AG09319 (cell line): ENCODE measurements around the gene ATP5IF1.
A peak's percentile ranks its signal among the peaks of the same experiment; 100 is the strongest.

Experiments
- DNase-seq: peaks from one replicate; pipeline ENCODE4 v3.0.0-alpha.2; 2010; ENCODE audit warnings: low read depth; ENCODE audit errors: extremely low read depth
- TF ChIP-seq, protein P1 (sequence below): IDR thresholded peaks from 2 replicates; pipeline ENCODE4 v1.5.1; 2011; ENCODE audit warnings: low read depth, mild to moderate bottlenecking, inconsistent platforms, low read length, moderate library complexity

ATP5IF1 gene

DNA sequence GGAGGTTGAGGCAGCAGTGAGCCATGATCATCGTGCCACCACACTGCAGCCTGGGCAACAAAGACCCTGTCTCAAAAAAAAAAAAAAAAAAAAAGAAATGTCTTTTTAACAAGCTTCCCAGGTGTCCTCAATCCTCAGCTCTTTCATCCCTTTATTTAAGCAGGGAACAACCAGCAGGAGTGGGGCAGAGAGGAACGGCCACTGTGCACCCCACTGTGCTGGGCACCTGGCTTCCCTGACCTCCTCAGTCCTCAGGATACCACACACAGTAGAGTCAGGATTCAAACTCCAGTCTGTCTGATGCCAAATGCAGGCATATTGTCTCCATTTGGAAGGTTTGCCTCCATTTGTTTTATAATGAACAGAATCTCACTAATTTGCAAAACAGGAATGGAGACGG, 39.6 kb upstream of the ATP5IF1 start:
- TF ChIP-seq, protein P1, sequence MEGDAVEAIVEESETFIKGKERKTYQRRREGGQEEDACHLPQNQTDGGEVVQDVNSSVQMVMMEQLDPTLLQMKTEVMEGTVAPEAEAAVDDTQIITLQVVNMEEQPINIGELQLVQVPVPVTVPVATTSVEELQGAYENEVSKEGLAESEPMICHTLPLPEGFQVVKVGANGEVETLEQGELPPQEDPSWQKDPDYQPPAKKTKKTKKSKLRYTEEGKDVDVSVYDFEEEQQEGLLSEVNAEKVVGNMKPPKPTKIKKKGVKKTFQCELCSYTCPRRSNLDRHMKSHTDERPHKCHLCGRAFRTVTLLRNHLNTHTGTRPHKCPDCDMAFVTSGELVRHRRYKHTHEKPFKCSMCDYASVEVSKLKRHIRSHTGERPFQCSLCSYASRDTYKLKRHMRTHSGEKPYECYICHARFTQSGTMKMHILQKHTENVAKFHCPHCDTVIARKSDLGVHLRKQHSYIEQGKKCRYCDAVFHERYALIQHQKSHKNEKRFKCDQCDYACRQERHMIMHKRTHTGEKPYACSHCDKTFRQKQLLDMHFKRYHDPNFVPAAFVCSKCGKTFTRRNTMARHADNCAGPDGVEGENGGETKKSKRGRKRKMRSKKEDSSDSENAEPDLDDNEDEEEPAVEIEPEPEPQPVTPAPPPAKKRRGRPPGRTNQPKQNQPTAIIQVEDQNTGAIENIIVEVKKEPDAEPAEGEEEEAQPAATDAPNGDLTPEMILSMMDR = no peak

DNA sequence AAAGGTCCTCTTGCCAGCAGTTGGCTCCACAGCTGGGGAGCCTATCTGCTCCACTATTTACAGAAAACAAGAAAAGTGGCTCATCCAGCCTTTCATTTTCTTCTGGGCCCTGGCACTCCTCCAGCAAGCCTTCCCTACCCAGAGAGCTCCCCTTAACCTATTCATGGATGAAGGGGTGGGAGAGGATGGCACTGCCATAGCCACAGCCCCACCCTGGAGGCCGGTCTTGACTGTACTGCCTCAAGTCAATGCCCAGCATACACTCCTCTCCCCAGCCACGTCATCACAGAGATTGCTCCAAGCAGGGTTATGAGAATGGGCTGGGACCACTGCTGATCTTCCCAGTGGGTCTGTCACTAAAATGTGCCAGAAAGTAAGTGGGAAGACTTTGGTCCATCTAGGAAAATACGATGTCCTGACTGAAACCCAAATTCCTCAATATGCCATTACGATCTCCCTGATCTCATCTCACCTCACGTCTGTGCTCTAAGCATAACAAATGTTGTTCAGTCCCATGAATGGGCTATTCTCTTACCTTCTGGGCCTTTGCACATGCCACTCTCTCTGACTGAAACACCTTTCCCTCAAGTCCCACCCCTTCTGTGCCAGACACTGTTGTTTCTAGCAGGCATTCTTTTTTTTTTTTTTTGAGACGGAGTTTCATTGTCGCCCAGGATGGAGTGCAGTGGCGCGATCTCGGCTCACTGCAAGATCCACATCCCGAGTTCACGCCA, 38.1 kb upstream of the ATP5IF1 start:
- TF ChIP-seq, protein P1 = no peak
- no peak for DNase-seq

More for the DNA sequence above, 39.6 kb upstream of the ATP5IF1 start:
- DNase-seq = no peak

DNA sequence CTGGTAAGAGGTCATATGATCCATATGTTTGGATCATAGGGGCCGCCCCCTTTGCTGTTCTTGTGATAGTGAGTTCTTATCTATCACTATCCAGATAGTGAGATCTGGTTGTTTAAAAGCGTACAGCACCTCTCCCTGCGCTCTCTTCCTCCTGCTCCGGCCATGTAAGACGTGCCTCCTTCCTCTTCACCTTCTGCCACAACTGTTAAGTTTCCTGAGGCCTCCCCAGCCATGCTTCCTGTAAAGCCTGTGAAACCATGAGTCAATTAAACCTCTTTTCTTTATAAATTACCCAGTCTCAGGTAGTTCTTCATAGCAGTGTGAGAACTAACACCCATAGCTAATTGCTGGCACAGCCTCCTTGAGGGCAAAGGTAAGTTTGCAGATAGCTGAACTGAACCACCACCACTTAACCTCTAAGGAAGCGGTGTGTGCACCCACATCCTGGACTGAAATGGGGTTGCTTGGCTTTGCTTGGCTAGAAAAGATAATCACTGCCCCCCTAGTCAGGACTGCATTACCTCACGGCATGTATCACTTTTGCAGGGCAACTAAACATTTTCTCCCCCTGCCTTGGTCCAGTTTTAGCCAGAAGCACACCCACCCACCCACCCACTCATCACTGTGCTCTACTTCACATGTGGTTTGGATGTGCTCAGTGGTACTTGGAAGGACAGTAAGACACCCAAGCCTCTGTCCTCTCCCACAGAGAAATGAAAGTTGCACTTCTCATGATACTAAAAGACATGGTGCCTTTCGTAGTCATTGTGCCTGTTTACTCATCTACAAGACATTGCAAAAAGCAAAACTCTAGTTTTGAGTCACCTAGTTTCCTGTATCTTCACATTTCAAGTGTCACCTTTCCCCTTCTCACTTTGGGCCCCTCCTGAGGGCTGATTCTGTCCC, 36.3 kb upstream of the ATP5IF1 start:
- TF ChIP-seq, protein P1 = no peak
- DNase-seq = no peak

DNA sequence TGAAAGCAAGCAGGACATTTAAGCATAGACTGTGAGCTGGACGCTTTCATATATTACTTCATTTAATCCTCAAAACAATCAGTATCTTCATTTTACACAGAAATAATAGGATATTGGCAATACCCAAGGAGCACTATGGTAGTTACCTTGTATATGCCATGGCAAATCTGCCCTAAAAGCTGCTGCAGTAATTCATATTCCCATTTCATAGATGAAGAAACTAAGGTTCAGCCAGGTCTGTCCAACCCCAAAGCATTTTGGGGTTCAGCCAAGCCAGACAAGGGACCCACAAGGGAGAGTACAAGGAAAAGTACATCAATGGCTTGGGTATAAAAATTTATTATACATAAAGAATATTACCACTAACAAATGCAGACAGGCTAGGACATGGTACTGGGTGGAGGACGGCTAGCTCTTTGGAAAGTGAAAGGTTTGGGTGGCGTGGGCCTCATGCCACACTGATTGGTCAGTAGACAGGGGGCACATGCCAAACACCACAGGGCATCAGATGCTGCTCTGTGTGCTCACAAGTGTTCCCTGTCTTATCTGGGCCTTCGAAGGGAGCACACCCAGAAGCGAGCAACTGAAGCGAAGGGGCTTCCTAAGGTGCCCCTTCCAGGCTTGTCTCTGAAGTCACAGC, 35.6 kb upstream of the ATP5IF1 start:
- TF ChIP-seq, protein P1 = no peak
- no peak for DNase-seq

DNA sequence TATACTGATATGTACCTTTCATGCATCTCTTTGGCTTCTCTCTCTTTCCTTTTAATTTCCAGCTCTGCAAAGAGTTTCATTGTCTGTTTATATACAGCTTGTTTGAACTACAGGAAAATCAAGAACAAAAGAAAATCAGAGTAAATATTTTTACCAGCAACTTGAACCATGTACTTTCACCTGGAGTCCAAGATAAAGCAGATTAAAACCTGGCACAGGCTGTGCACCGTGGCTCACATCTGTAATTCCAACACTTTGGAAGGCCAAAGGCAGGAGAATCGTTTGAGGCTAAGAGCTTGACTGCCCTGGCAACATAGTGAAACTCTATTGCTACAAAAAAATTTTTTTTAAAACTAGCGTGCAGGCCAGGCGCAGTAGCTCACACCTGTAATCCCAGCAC, 30.7 kb upstream of the ATP5IF1 start:
- DNase-seq = no peak
- TF ChIP-seq, protein P1 = no peak

DNA sequence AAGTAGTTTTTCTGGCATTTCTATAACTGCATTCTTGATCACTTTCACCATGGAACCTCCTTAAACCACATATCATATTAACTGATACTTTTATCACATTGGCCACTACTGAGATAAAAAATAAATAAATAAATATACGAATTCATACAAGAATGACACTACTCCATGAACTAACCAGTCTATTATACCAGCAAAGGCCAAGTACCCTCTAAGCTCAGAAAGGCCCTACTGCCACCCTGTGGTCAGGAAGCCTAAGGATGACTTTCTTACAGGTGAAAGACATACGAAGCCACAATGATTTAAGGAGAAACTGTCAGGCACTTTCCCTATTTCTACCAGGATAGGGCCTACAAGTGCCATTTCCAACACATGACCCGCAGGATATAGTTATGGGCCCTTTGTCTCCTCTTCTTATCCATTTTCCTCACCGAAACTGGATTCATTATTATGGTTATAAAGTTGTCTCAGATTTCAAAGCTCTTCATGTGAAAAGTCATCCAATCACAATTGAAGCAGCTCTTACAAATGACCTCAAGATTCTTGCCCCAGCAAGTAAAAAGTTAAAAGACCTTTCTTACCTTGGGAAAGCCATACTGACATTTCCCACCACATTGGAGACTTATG, 27.0 kb upstream of the ATP5IF1 start:
- DNase-seq = peak; percentile 35
- TF ChIP-seq, protein P1 = peak; percentile 78
